ENCODE data around the gene MDFIC.
A peak's percentile ranks its signal among the peaks of the same experiment; 100 is the strongest.

Gene MDFIC

GRCh38 chr7:114919587-114919986 lies 2.3 kb upstream of the MDFIC start:
- Histone ChIP-seq H3K18ac (ENCODE audit: low read length) (no peak overlapping the region), H3K4ac (ENCODE audit: low read depth, low read length) (no peak overlapping the region), H4K8ac (ENCODE audit: low read depth, low read length) (no peak overlapping the region), H3K23ac (ENCODE audit: low read length) (no peak overlapping the region), H3K14ac (ENCODE audit: low read length) (no peak overlapping the region), H3K79me2 (ENCODE audit: control insufficient read depth, insufficient read depth, low read length, poor library complexity) (peaks cover 6% of the 10 kb centered on the region), H2AFZ (ENCODE audit: insufficient read depth, low read length, poor library complexity) (no peak overlapping the region), H3K27me3 (ENCODE audit: insufficient read depth, low read length) (no peaks in the 10 kb centered on the region), H4K91ac (ENCODE audit: low read depth, low read length) (no peak overlapping the region), H2BK12ac (ENCODE audit: low read length) (no peak overlapping the region), H3K27ac (ENCODE audit: low read depth, low read length) (no peak overlapping the region), H2BK120ac (ENCODE audit: insufficient read depth, low read length, poor library complexity) (no peak overlapping the region), H3K4me3 (ENCODE audit: low read depth, low read length) (no peak overlapping the region), H2AK5ac (ENCODE audit: low read length) (no peak overlapping the region), H3K79me1 (ENCODE audit: low read length) (peaks cover 13% of the 10 kb centered on the region), H3K9me3 (ENCODE audit: insufficient read depth, low read depth, low read length) (no peaks in the 10 kb centered on the region), H3K4me1 (ENCODE audit: control insufficient read depth in 1 of 2, insufficient read depth in 2 of 2, low read length in 2 of 2) (peaks cover 0 to 3% of the 10 kb centered on the region in 2 experiments), H3K9ac (ENCODE audit: low read length) (no peak overlapping the region), H2BK5ac (ENCODE audit: low read depth, low read length, poor library complexity) (no peak overlapping the region), H3K4me2 (ENCODE audit: low read length) (no peak overlapping the region), H3K36me3 (ENCODE audit: control insufficient read depth in 1 of 2, insufficient read depth in 2 of 2, low read length in 2 of 2) (no peaks in the 10 kb centered on the region), H4K12ac (ENCODE audit: low read depth, low read length) (no peak overlapping the region)
- DNase-seq: no peak
- no CpG with 5 or more reads among the region's 3 CpGs for WGBS (ENCODE audit: extremely low coverage, insufficient coverage, insufficient read length)

GRCh38 chr7:114921631-114922025 lies 266 bp upstream of the MDFIC start:
- Histone ChIP-seq H4K91ac (ENCODE audit: low read depth, low read length) (peak overlapping the region; percentile 87), H2BK5ac (ENCODE audit: low read depth, low read length, poor library complexity) (no peak overlapping the region), H3K27me3 (ENCODE audit: insufficient read depth, low read length) (no peaks in the 10 kb centered on the region), H3K79me2 (ENCODE audit: control insufficient read depth, insufficient read depth, low read length, poor library complexity) (peaks cover 6% of the 10 kb centered on the region), H4K12ac (ENCODE audit: low read depth, low read length) (peak overlapping the region; percentile 94), H2BK120ac (ENCODE audit: insufficient read depth, low read length, poor library complexity) (no peak overlapping the region), H3K9ac (ENCODE audit: low read length) (peak overlapping the region; percentile 74), H2AK5ac (ENCODE audit: low read length) (no peak overlapping the region), H3K36me3 (ENCODE audit: control insufficient read depth in 1 of 2, insufficient read depth in 2 of 2, low read length in 2 of 2) (no peaks in the 10 kb centered on the region), H2BK12ac (ENCODE audit: low read length) (peak overlapping the region; percentile 76), H3K18ac (ENCODE audit: low read length) (no peak overlapping the region), H2AFZ (ENCODE audit: insufficient read depth, low read length, poor library complexity) (peak overlapping the region; percentile 24), H3K4me2 (ENCODE audit: low read length) (peak overlapping the region; percentile 88), H3K79me1 (ENCODE audit: low read length) (peaks cover 13% of the 10 kb centered on the region), H3K27ac (ENCODE audit: low read depth, low read length) (peak overlapping the region; percentile 46), H3K14ac (ENCODE audit: low read length) (no peak overlapping the region), H3K23ac (ENCODE audit: low read length) (no peak overlapping the region), H3K4me3 (ENCODE audit: low read depth, low read length) (peak overlapping the region; percentile 84), H3K4ac (ENCODE audit: low read depth, low read length) (no peak overlapping the region), H3K4me1 (ENCODE audit: control insufficient read depth in 1 of 2, insufficient read depth in 2 of 2, low read length in 2 of 2) (peaks cover 0 to 3% of the 10 kb centered on the region in 2 experiments), H4K8ac (ENCODE audit: low read depth, low read length) (peak overlapping the region; percentile 91), H3K9me3 (ENCODE audit: insufficient read depth, low read depth, low read length) (no peaks in the 10 kb centered on the region)
- no peak for DNase-seq
- WGBS (ENCODE audit: extremely low coverage, insufficient coverage, insufficient read length): no CpG with 5 or more reads among the region's 15 CpGs

GRCh38 chr7:114922652-114923402 lies 933 bp downstream of the MDFIC start:
- Histone ChIP-seq H3K4ac (ENCODE audit: low read depth, low read length) (no peak overlapping the region), H4K12ac (ENCODE audit: low read depth, low read length) (peak overlapping the region; percentile 94), H3K4me1 (ENCODE audit: control insufficient read depth in 1 of 2, insufficient read depth in 2 of 2, low read length in 2 of 2) (peaks cover 0 to 3% of the 10 kb centered on the region in 2 experiments), H2BK12ac (ENCODE audit: low read length) (no peak overlapping the region), H3K27ac (ENCODE audit: low read depth, low read length) (peak overlapping the region; percentile 46), H4K8ac (ENCODE audit: low read depth, low read length) (peak overlapping the region; percentile 91), H3K27me3 (ENCODE audit: insufficient read depth, low read length) (no peaks in the 10 kb centered on the region), H3K9ac (ENCODE audit: low read length) (peak overlapping the region; percentile 82), H3K4me3 (ENCODE audit: low read depth, low read length) (peak overlapping the region; percentile 84), H3K79me1 (ENCODE audit: low read length) (peaks cover 13% of the 10 kb centered on the region), H2AFZ (ENCODE audit: insufficient read depth, low read length, poor library complexity) (peak overlapping the region; percentile 24), H3K23ac (ENCODE audit: low read length) (no peak overlapping the region), H2AK5ac (ENCODE audit: low read length) (no peak overlapping the region), H3K14ac (ENCODE audit: low read length) (peak overlapping the region; percentile 79), H3K4me2 (ENCODE audit: low read length) (peak overlapping the region; percentile 88), H3K18ac (ENCODE audit: low read length) (peak overlapping the region; percentile 97), H3K79me2 (ENCODE audit: control insufficient read depth, insufficient read depth, low read length, poor library complexity) (peaks cover 6% of the 10 kb centered on the region), H4K91ac (ENCODE audit: low read depth, low read length) (peak overlapping the region; percentile 87), H2BK120ac (ENCODE audit: insufficient read depth, low read length, poor library complexity) (no peak overlapping the region), H3K9me3 (ENCODE audit: insufficient read depth, low read depth, low read length) (no peaks in the 10 kb centered on the region), H2BK5ac (ENCODE audit: low read depth, low read length, poor library complexity) (peak overlapping the region; percentile 74), H3K36me3 (ENCODE audit: control insufficient read depth in 1 of 2, insufficient read depth in 2 of 2, low read length in 2 of 2) (no peaks in the 10 kb centered on the region)
- DNase-seq: peak; percentile 18 to 52
- WGBS (ENCODE audit: extremely low coverage, insufficient coverage, insufficient read length): no CpG with 5 or more reads among the region's 51 CpGs

GRCh38 chr7:114923403-114923713 lies 1.5 kb downstream of the MDFIC start:
- Histone ChIP-seq H3K4me1 (ENCODE audit: control insufficient read depth in 1 of 2, insufficient read depth in 2 of 2, low read length in 2 of 2) (peaks cover 0 to 3% of the 10 kb centered on the region in 2 experiments), H2BK12ac (ENCODE audit: low read length) (no peak overlapping the region), H4K8ac (ENCODE audit: low read depth, low read length) (no peak overlapping the region), H3K14ac (ENCODE audit: low read length) (no peak overlapping the region), H3K36me3 (ENCODE audit: control insufficient read depth in 1 of 2, insufficient read depth in 2 of 2, low read length in 2 of 2) (no peaks in the 10 kb centered on the region), H4K12ac (ENCODE audit: low read depth, low read length) (no peak overlapping the region), H3K9ac (ENCODE audit: low read length) (no peak overlapping the region), H3K4me2 (ENCODE audit: low read length) (peak overlapping the region; percentile 88), H3K4ac (ENCODE audit: low read depth, low read length) (no peak overlapping the region), H3K27me3 (ENCODE audit: insufficient read depth, low read length) (no peaks in the 10 kb centered on the region), H2BK120ac (ENCODE audit: insufficient read depth, low read length, poor library complexity) (no peak overlapping the region), H3K23ac (ENCODE audit: low read length) (no peak overlapping the region), H2AFZ (ENCODE audit: insufficient read depth, low read length, poor library complexity) (no peak overlapping the region), H3K18ac (ENCODE audit: low read length) (no peak overlapping the region), H3K27ac (ENCODE audit: low read depth, low read length) (no peak overlapping the region), H4K91ac (ENCODE audit: low read depth, low read length) (no peak overlapping the region), H3K4me3 (ENCODE audit: low read depth, low read length) (peak overlapping the region; percentile 84), H3K9me3 (ENCODE audit: insufficient read depth, low read depth, low read length) (no peaks in the 10 kb centered on the region), H3K79me2 (ENCODE audit: control insufficient read depth, insufficient read depth, low read length, poor library complexity) (peaks cover 6% of the 10 kb centered on the region), H2AK5ac (ENCODE audit: low read length) (no peak overlapping the region), H3K79me1 (ENCODE audit: low read length) (peaks cover 13% of the 10 kb centered on the region), H2BK5ac (ENCODE audit: low read depth, low read length, poor library complexity) (no peak overlapping the region)
- no CpG with 5 or more reads among the region's 4 CpGs for WGBS (ENCODE audit: extremely low coverage, insufficient coverage, insufficient read length)
- DNase-seq: no peak

Data from trophoblast cell (in vitro differentiated cells and primary cell).